ENCODE measurements around the gene LMNTD1.
"Not testable (repeated sequence)": the region's sequence is repeated elsewhere in the genome, so short reads cannot be mapped to it uniquely, and the experiment has no call there.

The LMNTD1 gene

GRCh38 chr12:25488956-25489870, 63.9 kb downstream of the LMNTD1 start:
- DNase-seq, result not testable (repeated sequence)

- DNase-seq, result no peak
Observed at GRCh38 chr12:25482625-25483024, 70.5 kb downstream of the LMNTD1 start.

- DNase-seq, result no peak
Observed at GRCh38 chr12:25480145-25480544, 72.9 kb downstream of the LMNTD1 start.

- no peak for DNase-seq
Observed at GRCh38 chr12:25477217-25477616, 75.9 kb downstream of the LMNTD1 start.

GRCh38 chr12:25472453-25472852, 80.6 kb downstream of the LMNTD1 start:
- no peak for DNase-seq

GRCh38 chr12:25469861-25470260, 83.2 kb downstream of the LMNTD1 start:
- no peak for DNase-seq

- no peak for DNase-seq
Observed at GRCh38 chr12:25469368-25469767, 83.7 kb downstream of the LMNTD1 start.

- DNase-seq, result no peak
Observed at GRCh38 chr12:25463521-25463920, 89.6 kb downstream of the LMNTD1 start.

- no peak for DNase-seq
Observed at GRCh38 chr12:25463005-25463404, 90.1 kb downstream of the LMNTD1 start.

- DNase-seq, result no peak
Observed at GRCh38 chr12:25459541-25459951, 93.5 kb downstream of the LMNTD1 start.

GRCh38 chr12:25458047-25458552, 95.0 kb downstream of the LMNTD1 start:
- DNase-seq, result no peak

GRCh38 chr12:25456474-25456873, 96.6 kb downstream of the LMNTD1 start:
- no peak for DNase-seq

- no peak for DNase-seq
Observed at GRCh38 chr12:25455696-25456095, 97.4 kb downstream of the LMNTD1 start.

- no peak for DNase-seq
Observed at GRCh38 chr12:25449007-25449406, 104.1 kb downstream of the LMNTD1 start.

- no peak for DNase-seq
Observed at GRCh38 chr12:25447046-25447445, 106.0 kb downstream of the LMNTD1 start.

GRCh38 chr12:25438638-25439037, 114.4 kb downstream of the LMNTD1 start:
- DNase-seq, result no peak

- peak; percentile 19 for DNase-seq
Observed at GRCh38 chr12:25436206-25437030, 116.7 kb downstream of the LMNTD1 start.

- DNase-seq, result no peak
Observed at GRCh38 chr12:25435431-25435830, 117.7 kb downstream of the LMNTD1 start.

GRCh38 chr12:25434515-25434914, 118.6 kb downstream of the LMNTD1 start:
- DNase-seq, result no peak

- no peak for DNase-seq
Observed at GRCh38 chr12:25433581-25434325, 119.3 kb downstream of the LMNTD1 start.

- DNase-seq, result no peak
Observed at GRCh38 chr12:25433024-25433423, 120.1 kb downstream of the LMNTD1 start.

- no peak for DNase-seq
Observed at GRCh38 chr12:25427337-25428249, 125.5 kb downstream of the LMNTD1 start.
